NCI-H1930 (cell line): ENCODE data around the gene BTBD19.
"Not testable (repeated sequence)": the region's sequence is repeated elsewhere in the genome, so short reads cannot be mapped to it uniquely, and the experiment has no call there.

Source experiments
- DNase-seq, 2 experiments: peaks; one replicate each; lab custom pipeline; 2025; lab: John Stamatoyannopoulos, UW

BTBD19 gene

DNA sequence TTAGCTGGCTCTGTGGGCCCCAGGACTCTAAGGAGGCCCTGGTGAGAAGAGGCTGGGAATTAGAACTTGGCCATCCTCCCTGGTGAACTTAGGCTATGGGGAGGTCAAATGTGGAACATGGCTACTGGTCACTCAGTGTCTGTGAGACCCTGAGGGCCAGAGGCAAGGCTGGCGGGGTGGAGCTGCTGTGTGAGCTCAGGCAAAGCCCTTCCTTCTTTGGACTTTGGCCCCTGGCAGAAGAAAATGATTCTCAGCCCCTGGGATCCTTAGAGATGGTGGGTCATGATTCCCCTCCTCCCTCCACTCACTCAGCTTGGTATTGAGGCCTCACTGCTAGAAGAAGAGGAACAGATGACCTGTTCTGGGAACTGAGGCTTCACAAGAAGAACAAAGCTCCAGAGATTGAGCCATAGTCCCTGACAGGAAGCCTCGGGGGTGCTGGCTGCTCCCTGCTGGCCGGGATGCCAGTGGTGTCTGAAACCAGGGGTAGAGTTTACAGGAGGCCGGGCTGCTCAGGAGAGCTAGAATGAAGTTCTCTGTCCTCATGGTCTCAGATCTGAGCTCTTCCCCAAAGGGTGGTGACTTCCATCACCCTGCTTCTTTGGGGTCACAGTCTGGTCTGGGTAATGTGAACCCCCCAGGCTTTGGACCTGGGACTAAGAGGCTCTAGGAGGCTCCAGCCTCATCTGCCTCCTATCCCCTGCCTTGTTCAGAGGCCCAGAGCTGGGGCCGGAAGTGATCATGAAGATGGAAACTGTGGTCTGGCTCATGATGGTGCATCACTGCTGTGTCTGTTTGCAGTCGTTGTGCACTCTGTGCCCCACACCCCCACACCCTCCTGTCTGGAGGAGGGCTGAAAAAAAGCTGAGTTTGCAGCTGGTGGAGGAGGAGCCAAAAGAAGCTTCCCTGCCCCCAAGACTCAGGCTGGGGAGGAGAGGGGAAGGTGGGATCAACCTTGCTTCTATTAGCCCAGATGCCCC, 905 bp downstream of the BTBD19 start:
- DNase-seq = no peak

DNA sequence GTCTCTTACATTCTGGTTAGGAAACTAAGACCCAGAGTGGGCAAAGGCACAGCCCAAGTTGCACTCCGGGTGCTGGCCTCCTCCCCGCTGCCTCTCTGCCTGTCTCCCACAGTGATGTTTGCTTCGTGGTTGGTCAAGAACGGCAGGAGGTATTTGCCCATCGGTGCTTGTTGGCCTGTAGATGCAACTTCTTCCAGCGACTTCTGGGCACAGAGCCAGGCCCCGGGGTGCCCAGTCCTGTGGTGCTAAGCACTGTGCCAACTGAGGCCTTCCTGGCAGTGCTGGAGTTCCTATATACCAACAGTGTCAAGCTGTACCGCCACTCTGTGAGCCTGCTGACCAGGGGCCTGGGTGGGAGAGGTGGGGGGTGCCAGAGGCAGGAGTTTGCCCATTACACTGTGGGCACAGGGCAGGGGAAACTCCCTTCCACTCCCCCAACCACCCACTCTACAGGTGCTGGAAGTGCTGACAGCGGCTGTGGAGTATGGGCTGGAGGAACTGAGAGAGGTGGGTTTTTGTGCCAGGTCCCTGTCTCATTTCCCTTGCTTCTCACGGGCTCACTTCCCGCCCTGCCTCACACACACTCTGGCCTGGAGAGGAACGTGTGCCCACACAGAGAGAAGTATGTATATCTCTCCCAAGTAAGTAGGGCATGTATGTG, 1.9 kb downstream of the BTBD19 start:
- no peak for DNase-seq

- not testable (repeated sequence) for DNase-seq
Observed at GRCh38 chr1:44810762-44811105, 2.4 kb downstream of the BTBD19 start.

GRCh38 chr1:44811234-44811633, 2.9 kb downstream of the BTBD19 start:
- no peak for DNase-seq

DNA sequence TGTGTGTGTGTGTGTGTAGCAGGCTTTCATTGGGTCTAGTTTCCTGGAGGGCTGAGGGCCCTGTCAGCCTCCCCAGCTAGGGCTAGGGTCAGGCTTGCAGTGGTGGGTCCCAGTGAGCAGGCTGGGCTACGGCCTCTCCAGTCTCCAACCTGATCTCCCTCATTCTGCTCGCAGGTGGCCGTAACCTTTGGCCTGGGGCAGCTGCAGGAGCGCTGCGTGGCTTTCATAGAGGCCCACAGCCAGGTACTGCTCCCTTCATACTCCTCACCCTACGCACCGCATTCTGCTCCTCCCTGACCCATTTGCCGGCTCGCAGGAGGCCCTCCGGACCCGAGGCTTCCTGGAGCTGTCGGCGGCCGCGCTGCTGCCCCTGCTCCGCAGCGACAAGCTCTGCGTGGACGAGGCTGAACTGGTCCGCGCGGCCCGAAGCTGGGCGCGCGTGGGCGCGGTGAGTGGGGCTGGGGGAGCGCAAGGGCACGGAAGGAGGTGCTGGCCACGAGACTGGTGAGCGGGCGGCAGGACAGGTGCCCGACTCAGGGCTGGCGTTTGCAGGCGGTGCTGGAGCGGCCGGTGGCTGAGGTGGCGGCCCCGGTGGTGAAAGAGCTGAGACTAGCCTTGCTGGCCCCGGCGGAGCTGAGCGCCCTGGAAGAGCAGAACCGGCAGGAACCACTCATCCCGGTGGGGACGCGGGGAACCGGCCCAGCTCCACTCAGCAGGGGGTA, 4.7 kb downstream of the BTBD19 start:
- DNase-seq = no peak

DNA sequence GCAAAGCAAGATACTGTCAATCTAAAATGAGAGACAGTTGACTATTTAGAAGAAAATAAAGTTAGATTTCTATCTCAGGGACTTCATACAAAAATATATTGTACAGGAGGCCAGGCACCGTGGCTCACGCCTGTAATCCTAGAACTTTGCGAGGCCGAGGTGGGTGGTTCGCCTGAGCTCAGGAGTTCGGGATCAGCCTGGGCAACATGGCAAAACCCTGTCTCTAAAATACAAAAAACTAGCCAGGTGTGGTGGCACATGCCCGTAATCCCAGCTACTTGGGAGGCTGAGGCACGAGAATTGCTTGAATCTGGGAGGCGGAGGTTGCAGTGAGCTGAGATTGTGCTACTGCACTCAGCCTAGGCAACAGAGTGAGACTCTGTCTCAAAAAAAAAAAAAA, 7.6 kb downstream of the BTBD19 start:
- DNase-seq = not testable (repeated sequence)

DNA sequence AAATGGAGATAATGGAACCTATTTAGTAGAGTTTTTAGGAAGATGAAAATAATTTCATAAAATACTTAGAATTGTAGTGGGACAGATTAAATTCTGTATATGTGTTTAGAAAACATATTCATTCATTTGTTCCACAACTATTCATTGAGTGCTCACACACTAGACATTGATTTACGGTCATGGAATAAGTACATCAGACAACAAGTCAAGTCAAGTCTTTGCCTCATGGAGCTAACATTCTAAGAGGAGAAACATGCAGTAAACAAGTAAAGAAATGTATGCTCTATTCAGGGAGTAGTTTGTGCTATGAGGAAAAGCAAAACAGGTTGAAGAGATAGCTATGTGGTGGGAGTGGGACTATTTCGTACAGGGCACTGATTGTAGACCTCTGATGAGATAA, 9.0 kb downstream of the BTBD19 start:
- no peak for DNase-seq

DNA sequence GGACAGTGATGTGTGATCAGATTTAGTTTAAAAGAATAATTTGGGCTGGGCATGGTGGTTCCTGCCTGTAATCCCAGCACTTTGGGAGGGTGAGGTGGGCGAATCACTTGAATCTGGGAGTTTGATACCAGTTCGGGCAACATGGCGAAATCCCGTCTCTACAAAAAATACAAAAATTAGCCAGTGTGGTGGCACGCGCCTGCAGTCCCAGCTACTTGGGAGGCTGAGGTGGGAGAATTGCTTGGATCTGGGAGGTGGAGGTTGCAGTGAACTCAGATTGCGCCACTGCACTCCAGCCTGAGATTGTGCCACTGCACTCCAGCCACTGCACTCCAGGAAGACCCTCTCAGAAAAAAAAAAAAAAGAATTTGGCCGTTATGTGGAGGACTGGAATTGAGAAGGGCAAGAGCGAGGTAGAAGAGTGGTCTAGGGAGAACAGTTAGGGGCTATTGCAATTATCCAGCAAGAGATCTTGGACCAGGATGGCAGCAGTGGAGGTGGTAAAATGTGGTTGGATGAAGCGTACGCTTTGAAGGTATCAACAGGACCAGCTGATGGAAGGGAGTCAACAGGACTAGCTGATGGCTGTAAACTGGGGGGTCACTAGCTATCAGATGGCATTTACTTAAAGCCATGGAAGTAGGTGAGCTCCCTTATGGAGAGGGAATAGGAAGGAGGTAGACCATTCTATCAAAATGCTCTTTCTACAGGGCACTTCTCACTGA, 9.6 kb downstream of the BTBD19 start:
- DNase-seq = no peak

DNA sequence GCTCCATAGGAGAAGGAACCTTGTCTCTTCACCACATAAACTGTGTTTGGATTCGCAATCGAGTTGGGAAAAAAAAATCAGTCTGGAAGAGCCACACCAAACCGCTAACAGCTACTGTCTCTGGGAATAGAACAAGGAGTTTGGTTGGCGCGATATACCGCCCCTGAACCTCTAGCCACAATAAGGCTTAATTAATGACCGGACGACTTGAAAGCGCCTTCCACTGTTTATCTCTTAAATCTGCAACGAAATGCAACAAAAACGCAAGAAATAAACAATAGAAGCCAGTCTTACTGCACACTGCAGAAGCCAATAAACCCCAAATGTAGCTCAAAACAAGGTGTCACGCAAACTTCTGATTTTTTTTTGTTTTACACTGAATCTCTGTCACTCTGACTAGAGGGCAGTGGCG, 10.9 kb downstream of the BTBD19 start:
- no peak for DNase-seq

DNA sequence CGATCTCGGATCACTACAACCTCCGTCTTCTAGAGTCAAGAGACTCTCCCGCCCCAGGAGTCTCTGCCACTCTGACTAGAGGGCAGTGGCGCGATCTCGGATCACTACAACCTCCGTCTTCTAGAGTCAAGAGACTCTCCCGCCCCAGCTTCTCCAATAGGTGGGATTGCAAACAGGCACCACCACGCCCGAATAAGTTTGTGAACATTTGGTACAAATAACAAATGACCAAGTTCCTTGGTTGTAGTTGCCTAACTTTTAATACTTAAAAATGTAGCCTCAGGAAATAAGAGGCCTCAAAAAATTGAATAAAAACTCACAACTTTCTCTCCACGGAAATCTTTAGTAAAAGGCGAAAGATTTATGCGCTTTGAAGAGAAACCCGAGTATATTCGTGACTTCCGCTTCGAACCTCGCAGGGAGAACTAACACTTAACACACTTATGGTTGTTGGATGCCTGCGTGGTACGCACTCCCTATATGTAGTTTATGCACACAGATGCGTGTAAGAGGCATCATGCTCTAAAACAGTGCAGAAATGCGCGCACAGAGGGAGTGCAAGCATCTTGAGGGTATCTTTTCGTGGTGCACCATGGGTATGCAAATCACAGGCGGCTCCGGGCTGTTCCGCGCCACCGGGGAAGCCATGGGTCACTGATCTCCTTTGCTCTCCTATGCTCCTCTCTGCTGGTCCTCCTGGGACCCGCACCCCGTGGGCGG, 11.4 kb downstream of the BTBD19 start:
- peak; percentile 64 to 90 for DNase-seq

- DNase-seq = no peak
Observed at GRCh38 chr1:44820328-44821239, 12.3 kb downstream of the BTBD19 start.

DNA sequence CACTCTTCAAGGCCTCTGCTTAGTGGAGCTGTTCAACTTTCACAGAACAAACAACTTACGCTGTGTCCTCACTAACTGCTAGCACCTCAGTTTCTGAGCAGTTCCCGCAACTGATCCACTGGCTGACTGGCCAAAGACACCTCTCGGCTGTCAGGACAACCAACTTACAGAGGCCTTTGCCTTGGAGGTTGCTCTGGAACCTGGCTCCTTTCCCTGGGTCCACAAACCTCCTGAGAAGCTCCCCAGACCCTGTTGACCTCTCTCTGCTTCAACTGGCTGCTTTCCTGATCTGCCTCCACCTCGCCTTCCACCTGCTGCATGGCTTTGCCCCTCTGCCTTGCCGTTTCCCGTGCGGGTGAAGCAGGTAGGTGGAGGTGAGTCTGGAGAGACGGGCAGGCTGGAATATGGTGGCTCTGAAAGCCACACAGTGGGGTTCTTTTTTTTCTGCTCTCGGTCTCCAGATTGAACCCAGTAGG, 13.0 kb downstream of the BTBD19 start:
- no peak for DNase-seq

DNA sequence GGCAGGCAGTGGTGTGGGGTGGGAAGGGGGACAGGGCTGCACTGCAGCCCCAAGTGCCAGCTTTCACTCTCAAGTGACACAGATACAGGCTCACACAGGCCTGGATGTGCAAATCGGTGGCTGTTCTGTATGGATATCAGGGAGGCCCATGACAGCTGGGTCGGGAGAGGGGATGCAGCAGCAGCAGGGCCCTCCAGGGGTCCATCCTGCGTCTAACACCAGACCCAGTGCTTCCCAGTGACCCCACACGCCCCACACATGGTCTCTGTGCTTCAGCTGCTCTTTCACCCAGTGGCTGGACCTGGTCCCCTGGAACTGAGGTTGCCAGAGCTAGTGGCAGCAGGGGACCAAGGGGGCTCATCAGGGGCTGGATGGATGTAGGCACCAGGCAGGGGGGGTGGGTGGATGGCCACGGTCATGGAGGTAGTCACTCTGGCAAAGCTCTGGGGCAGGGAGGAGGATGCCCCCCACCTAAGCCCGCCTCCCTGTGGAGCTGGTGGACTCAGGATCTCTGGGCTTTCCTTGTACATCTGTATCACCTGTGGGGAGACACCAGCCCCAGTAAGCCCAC, 13.9 kb downstream of the BTBD19 start:
- no peak for DNase-seq

DNA sequence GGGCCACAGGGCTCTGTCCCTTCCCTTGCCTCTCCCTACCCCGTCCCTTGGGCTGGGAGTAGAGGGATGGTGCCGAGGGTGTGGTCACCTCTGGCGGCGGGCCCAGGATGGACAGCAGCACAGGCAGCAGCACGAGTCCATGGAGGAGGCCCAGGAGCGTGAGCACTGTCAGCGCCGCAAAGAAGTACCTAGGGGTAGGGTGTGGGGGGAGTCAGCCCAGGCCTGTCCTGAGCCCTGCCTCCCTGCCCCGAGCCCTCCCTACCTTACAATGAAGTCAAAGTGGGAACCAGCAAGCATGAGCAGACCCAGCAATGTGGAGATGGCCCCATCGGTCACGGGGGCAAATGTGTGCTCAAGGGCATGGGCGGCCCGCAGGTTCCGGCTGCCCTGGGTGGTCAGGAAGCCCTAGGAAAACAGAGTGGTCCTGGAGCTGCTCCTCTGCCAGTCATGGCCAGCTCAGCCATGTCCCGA, 14.7 kb downstream of the BTBD19 start:
- DNase-seq = no peak

DNA sequence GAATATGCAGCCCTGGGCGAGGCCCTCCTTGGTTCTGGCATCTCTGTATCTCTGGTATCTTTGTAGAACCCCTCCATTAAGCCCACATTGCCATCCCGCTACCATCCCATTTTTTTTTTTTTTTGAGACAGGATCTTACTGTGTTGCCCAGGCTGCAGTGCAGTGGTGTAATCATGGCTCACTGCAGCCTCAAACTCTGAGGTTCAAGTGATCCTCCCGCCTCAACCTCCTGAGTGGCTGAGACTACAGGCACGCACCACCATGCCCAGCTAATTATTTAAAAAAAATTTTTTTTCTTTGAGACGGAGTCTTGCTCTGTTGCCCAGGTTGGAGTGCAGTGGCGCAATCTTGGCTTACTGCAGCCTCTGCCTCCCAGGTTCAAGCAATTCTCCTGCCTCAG, 16.1 kb downstream of the BTBD19 start:
- DNase-seq = not testable (repeated sequence)

DNA sequence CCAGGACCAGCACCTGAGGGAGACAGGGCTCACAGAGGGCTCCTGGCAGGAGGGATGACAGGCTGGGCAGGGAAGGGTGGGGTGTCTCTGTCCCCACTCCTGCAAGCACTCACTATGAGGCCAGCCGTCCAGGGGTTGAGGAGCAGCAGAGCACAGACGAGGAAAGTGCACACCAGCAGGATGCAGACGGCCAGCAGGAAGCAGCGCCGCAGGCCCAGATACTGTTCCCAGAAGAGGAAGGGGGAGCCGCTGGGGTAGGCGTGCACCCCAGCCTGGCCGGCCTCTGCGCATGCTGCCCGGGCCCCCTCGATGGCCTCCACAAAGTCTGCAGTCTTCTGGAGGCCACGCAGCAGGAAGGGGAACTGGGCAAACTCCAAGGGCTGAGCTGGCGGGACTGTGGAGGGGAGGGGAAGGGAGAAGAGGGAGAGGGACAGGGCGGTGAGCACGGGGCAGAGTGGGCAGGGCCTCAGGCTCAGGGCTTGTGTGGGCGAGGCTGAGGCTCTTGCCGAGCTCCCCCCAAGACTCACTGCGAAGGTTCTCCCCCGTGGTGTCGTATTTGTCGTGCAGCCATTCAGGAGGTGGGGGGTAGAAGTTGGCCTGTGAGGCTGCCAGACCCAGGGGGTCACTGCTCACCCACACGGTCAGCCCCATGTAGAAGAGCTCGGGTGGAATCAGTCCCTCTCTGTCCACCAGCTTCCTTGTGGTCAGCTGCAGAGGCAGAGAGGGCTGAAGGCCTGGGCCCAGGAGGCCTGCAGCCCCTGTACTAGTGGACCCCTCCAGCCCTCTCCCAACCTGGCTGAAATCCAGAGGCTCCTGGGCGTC, 18.3 kb downstream of the BTBD19 start:
- DNase-seq = no peak

GRCh38 chr1:44827197-44828002, 19.1 kb downstream of the BTBD19 start:
- no peak for DNase-seq
